ENCODE data around the gene B3GALNT1. TPM values are rescaled to one million over a fixed set of nuclear protein-coding genes. Genes with fewer than 3 reads are reported as not detected.

B3GALNT1 gene
- polyA plus RNA-seq, 1 experiment: 18.9 TPM

Other genes starting within 250 kb of the B3GALNT1 start
- gene NMD3, start 116.0 kb upstream of the B3GALNT1 start, polyA plus RNA-seq (2011; rRNA removed): 53.5 and 69.0 TPM in 2 replicates

Data from BJ (cell line).